Fibroblast of skin of right quadriceps (primary cell): ENCODE measurements around the gene ECM1.

Experiments used
- DNase-seq: peaks from one replicate; pipeline ENCODE4 v3.0.0-alpha.2; 2013

ECM1 gene

DNA sequence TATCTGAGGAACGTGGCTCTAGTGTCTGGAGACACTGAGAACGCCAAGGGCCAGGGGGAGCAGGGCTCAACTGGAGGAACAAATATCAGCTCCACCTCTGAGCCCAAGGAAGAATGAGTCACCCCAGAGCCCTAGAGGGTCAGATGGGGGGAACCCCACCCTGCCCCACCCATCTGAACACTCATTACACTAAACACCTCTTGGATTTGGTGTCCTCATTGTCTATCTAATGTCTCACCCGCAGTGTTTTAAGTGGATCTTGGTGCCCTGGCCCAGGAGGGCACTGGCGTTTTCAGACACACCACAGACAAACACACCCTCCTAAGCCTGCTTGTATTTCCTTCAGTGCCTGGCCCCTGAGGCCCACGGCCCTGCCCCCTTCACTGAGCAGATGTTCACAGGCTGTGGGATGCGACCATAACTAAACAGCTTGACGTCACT is 5.5 kb downstream of the ECM1 start:
- DNase-seq: no peak

DNA sequence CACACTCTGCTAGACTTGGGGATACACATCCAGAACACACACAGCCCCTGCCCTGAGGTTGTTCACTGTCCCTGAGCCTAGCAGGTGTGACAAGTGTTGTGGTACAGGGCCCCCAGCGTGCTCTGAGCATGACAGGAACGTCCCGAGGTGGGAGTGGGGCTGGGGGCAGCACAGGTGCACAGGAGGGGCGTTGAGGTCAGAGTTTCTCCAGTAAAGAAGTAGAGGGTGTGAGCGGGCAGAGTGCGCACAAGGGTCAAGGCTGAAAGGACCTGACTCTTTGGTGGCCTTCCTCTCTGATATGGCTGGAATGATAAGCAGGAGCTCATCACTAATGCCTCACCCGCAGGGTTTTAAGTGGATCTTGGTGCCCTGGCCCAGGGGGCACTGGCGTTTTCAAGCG is 6.4 kb downstream of the ECM1 start:
- no peak for DNase-seq

DNA sequence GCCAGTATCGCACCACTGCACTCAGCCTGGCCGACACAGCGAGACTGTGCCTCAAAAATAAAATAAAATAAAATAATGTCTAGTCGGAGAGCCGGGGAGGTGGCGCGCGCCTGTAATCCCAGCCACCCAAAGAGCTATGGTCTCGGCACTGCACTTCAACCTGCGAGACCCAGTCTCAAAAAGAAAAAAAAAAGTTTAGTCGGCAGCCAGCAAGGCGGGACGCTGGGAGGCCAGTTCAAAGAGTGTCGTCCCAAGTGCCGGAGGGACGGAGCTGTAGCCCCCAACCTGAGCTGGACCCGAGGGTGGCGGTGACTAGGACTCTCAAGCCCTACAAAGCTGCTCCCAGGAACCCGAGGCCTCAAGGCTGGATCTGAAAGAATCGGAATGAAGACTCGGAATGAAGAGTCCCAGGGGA is 7.0 kb downstream of the ECM1 start:
- no peak for DNase-seq

DNA sequence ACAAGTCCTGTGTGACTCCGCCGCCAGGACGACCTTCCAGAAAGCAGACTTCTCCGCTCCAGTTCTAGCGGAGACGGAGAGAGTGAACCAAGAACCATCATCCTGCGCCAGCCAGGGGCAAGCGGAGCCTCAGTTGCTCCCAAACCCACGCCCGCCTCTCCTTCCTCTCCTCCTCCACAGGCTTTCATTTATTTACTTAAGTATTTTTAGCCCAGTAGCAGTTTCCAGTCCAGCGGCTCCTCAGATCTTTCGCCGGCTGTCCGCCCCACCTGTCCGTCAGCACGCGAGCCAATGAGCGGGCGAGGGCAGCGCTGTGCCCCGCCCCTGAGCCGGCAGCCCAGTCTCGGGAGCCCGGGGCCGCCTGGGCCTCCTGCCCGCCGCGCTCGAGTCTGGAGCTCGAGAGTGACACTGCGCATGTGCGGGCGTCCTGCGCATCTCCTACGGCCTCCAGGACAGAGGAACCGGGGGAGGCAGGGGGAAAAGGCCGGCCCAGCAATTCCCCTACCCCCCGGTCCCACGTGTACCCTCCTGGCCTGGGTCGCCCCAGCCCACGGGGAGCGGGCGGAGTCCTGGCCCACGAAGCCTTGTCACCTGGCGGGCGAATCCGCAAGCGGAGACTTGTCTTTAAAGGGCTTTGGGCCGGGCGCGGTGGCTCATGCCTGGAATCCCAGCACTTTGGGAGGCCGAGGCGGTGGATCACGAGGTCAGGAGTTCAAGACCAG is 7.6 kb downstream of the ECM1 start, which contains the start of gene FALEC:
TSS of gene FALEC (plus strand) at position 425 of the 722 bp plus-strand sequence.
- peak; percentile 96 for DNase-seq

DNA sequence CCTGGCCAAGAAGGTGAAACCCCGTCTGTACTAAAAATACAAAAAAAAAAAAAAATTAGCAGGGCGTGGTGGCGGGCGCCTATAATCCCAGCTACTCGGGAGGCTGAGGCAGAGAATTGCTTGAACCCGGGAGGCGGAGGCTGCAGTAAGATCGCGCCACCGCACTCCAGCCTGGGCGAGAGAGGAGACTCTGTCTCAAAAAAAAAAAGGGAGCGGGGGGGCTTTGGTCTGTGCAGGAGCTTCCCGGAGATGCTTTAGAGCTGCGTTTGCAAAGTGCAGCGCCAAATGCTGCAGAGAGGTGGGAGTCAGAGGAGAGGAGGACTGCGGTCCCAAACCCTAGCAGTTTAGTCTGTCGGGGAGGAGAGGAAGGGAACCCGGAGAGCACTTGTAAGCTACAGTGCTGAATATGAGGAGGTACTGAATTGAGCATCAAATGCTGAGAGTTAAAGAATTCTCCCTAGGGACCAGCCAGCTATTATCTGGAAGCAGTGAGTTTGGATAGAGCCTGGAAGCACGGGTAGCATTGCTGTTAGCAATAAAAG is 8.2 kb downstream of the ECM1 start:
- DNase-seq: no peak

DNA sequence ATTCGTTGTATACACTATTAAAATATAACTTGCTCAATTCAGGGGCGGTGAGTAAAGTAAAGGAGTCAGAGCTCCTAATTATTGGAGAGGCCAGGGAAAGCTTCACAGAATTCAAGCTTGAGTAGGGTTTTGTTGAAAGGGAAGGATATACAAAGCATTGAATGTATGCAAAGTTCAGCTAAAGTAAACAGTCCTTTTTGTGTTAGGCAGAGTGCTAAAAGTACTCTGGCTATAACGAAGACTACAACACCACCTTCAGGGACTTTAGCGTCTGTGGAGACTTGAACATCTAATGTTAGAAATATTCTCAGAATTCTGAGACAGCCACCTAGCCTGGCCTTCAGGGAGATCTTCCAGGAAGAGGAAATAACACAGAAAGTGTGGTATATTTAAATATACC is 8.7 kb downstream of the ECM1 start:
- no peak for DNase-seq

DNA sequence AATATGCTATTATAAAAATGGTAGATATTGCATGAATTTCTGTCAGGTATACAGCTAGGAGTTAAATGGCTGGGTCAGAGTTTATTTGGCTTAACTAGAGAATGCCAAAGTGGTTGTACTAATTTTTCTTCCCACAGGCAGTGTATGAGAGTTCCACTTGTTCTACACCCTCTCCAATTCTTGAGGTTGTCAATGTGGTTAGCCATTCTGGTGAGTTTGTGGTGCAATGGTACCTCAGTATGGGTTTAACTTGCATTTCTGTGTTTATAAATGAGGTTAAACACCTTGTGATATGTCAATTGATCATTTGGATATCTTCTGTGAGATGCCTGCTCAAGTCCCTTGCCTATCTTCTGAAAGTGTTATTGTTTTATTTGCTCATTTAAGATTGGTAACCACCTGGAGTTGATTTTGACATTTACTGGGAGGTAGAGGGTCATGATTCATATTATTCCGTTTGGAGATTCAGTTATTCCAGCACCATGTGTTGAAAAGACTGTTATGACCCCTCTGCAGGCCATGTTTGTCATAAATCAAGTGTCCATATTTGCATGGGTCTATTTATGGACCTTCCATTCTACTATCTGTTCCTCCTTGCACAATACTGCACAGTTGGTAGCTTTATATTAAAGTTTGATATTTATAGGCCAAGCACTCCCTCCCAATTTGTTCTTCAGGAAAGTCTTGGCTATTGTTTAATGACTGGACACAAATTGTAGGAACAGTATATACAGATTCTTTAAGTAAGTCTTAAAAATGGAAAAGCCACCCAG is 13.5 kb downstream of the ECM1 start:
- no peak for DNase-seq

DNA sequence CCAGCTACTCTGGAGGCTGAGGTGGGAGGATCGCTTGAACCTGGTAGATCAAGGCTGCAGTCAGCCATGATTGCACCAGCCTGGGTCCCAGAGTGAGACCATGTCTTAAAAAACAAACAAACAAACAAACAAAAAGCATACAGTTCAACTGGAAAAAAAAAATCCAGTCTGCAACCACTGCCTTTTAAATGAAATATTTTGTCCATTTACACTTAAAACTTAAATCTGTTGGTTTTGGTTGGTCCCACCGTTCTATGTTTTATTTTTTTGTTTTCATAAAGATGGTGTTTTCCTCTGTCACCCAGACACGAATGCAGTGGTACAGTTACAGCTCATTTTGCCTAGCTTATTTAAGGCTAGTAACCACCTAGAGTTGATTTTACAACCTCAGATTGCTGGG is 17.4 kb downstream of the ECM1 start:
- no peak for DNase-seq

DNA sequence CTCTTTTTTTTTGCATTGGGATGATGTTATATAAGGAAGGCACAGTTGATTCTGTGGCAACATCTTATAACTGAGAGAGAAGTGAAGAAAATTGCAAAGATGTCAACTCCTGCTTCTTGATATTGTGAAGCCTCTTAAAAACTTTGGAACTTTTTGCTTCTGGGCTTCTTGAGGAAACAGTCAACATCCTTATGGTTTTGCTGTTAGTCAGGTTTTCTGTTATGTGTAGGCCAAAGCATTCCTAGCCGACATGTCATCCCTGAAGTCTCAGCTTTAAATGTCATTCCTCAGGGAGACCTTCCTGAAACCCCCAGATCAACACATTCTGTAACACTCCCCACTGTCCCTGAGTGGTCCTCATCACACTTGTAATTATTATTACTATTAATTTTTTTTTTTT is 20.3 kb downstream of the ECM1 start:
- DNase-seq: peak; percentile 75

DNA sequence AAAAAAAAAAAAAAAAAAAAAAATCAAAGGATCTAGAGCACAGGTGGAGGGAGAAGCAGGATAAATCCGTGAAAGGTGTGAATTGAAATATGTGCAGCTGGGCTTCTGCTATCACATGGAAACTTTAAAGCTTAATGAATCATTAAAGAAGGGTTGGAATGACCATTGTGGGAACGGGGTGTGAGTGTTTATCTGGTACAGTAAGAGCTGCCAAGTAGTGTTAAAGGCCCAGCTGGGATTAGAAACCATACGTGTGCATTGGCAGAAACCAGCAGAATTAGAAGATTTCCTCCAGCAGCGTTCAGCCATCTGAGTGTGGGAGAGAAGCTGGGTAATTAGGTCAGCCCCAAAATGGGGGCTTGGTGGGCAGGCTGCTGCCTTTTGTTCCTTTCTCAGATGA is 21.1 kb downstream of the ECM1 start:
- DNase-seq: peak; percentile 69

DNA sequence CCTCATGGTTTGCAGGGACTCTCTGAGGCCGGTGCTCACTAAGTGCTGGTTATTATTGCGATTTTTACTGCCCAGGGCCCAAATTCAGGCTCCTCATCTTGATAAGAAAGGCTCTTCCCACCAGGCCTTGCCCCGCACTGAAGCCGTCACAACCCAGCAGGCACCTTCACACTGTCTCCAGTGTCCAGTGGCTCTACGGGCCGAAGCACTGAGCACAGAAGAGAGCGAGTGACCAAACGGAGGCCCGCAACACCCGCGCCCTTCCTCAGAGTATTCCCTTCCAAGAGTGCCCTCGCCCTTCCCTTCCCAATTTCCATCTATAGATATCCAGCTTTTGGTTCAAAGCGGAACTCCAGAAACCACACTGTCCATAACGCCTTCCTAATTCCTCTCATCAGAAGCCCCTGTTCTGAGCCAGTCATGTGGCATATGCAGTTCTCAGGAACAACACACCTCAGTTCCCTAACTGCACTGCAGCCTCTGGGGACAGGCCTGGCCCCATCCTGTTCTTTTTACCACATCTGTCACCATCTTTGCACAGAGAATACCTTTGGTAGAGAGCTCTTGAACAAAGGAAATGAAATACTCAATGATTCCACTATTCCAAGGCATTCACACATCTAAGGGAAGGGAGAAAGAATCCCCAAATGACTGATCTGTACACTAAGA is 22.7 kb downstream of the ECM1 start:
- DNase-seq: no peak

DNA sequence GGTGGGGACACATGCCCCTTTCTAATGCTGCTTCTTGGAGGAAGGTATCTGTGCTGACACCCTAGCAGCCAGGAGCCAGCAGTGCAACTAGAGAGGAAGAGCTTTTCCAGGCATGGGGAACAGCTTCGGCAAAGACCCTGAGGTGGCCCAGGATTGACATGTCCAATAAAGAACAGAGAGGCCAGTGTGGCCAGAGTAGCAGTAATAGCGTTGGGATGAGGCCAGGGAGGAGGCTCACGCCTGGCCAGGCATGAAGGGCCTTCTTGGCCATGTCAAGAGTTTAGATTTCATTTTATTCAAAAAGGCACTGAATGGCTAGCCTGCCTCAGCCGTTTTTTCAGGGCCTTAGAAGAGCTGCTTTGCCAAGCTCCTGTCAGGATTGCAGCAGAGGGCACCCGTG is 25.0 kb downstream of the ECM1 start:
- DNase-seq: no peak

DNA sequence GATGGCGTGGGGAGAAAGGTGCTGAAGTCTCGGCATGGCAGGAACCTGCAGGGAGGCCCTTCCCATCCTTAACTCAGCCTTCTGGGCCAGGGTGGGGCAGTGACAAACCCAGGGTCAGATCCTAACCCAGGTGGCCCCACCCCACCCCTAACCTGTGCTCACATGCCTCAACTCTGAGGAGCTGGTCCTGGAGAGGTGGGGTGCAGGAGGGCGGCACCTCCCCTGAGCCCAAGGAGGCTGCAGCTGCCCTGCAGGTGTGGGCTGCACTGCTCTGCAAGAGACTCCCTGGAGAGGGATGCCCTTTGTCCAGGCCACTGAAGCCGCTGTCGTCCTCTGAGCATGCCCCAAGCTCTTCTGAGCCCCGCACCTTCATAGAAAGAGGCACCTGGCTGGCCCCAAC is 26.1 kb downstream of the ECM1 start:
- no peak for DNase-seq

DNA sequence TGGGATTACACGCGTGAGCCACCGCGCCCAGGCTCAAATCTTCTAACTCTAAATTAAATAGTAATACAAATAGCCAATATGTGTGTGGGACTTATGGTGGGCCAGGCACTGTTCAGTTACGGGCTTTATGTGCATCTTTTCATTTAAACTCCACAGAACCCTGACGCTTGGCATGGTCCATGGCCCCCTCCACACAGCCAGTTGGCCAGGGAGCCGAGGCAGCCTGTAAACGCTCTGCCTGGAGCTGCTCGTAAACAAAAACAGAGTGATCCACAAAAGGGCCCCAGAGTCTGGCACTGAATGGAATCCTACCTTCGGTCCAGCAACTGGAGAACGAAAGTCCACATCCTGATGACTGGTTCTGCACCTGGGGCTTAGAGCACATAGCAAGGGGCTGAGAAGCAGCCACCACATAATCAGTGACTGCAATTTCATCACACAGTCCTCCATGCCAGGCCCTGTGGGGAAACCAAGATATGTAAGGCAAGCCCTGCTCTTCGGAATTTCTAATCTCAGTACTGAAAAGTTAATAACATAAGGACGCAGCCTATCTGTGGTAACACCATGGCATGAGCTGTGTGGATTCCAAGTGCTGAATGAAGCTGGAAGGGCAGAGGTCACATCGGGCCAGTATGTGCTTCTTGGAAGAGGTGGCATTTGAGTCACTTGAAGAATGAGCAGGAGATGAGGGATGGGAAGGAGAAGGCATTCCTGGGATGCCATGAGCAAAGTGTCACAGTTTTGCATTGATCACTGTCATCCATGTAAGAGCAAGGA is 27.8 kb downstream of the ECM1 start:
- peak; percentile 57 for DNase-seq

DNA sequence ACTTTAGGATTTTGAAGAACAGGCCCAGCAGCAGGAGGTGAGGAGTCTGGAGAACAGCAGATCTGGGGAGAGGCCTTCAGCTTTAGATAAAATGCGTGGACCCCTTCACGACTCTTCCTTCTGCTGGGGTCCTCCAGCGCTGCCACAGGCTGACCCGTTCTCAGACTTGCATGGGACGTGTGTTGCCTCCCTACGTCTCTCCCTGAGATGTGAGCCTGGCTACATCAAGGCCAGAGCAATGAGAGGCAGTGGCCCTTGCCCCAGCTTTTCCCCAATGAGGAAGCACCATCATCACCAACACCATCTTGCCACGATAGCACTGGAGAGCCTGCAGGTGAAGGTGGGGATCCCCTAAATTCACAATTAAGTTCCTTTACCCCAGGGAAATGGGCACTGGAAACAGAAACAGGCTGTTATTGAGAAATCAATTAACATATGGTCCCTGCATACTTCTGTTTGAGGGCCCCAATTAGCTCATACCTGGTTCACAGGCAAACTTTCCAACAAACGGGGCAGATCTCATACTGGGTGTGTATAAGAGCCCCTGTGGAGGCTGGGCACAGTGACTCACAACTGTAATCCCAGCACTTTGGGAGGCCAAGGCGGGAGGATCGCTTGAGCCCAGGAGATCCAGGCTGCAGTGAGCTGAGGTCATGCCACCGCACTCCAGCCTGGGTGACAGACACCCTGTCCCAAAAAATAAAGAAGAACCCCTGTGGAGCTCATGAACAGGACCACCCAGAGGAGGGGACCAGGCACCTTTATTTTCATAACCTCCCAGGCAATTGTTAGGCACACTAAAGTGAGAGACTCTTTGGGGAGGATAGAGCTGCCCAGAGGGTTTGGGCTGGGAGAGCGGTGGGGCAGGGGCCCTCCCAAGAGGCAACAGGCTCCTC is 29.2 kb downstream of the ECM1 start:
- DNase-seq: no peak

DNA sequence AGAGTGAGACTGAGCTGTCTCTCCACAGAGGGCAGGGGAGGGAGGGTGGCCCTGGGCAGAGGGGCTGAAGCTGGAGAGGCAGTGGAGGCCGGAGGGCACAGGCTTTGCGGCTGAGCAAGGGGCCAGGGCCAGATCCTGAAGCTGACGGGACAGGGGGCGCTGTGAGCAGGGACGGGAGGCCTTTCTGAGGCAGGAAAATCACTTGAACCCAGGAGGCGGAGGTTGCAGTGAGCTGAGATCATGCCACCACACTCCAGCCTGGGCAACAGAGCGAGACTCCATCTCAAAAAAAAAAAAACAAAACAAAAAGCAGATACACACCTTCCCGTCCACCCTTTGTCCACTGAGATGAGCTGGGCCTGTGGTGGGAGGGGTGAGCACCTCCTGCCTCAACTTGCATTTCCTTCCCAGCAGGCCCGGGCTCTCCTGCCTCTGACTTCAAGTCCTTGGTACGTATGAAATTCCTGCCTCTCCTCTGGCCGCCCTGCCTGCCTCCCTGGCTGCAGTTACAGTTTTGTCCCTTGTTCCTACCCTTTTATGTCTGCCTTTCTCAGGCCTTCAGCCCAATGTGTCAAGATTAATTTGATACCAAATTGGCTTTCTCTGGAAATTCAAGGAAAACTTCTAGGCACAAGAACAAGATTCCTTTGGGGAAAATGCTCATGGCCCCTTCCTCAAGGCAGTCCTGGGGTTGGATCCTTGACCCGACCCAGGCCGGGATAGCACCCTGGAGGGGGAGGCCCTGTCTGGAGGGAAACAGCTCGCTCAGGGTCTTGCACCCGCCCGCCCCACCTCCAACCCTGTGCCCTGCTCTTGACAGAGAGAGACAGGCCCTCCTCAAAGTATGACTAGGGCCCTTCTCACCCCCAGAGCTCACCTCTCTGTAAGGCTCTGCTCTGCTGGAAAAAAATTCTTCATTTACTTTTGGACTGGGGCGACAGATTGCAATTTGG is 30.1 kb downstream of the ECM1 start:
- peak; percentile 83 for DNase-seq

DNA sequence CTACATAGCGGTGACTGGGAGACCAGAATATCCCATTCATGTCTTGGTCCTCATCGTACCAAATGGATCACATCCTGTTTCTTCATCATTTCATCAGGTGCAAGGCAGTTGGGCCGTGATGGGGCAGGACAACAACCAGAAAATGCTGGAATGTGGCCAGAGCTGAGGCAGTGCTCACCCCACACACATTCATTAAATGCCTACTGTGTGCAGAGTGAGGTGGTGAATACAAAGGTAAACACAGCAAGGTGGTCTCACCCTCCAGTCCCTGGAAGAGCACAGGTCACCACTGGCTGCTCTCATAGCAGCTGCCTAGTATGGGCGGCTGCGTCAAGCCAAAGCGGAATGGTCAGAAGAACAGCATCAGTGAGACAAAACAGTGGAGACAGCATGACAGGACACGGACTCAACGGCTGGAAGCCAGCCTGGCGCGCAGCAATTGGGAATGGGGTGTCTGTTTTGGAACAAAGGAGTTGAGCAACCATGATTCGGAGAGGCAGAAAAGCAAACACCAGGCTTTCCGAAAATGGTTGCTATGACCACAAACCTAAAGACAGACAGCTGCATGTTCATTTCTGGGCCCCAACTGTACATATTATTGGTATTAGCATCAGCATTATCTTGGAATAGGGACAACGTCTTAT is 35.7 kb downstream of the ECM1 start:
- no peak for DNase-seq

DNA sequence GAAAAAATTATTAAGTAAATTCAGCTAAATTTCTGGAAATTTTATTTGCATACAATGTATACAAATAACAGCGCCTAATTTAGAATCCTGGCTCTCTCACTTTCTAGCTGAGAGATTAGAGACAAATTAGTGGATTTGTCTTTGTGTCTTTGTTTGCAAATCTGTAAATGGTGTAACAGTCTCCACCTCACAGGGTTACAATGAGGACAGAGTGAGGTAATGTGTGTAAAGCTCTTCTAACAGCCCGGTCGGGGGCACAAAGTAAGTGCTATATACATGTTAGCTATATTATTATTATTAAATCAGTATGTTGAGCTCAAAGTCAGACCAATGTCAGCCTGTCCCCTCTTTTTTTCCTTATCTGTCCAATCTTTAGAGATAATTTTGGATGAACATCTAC is 36.3 kb downstream of the ECM1 start:
- DNase-seq: no peak

DNA sequence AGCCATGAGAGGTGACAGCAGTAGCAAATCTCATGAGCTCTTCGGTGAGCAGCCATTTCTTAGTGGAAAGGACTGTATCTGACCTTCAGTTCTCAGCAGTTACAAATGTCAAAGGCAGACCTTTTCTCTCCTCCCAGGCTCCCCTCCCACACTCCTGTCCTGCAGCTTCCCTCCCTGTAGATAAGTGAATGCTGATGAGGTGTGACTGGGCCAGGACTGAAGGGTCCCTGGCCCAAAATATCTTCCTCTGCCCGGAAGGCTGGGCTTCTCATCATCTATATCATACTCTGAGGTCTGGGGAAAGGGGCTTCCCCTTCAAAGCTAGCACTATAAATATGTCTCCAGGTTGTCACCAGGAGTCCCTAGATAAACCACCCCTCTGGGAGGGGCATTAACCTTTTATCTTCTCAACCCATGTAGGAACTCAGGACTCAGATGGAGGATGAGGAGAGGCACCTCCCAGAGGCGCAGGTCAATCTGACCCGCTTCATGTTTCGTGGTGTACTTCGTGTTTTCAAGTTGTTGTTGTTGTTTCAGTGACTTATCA is 37.6 kb downstream of the ECM1 start:
- DNase-seq: no peak
